PC-9 (cell line): ENCODE data around the gene FAM20C. TPM values are rescaled to one million over a fixed set of nuclear protein-coding genes. Genes with fewer than 3 reads are reported as not detected.

ENCODE experiments used
- BruUV-seq: library from RNA; stranded (reverse); fragments of 400-500 nt; replicated peaks from 2 replicates; lab custom pipeline; 2021; lab: Mats Ljungman, UMichigan
- CTCF ChIA-PET: fragments of 300-600 bp; sonication (Branson Sonifier 250); formaldehyde crosslinking; loops from one replicate; lab custom pipeline; 2022; ENCODE audit warnings: antibody characterized with exemption; lab: Charles Lee
- POLR2A ChIA-PET: fragments of 300-600 bp; sonication (Branson Sonifier 250); formaldehyde crosslinking; loops from one replicate; lab custom pipeline; 2022; ENCODE audit warnings: antibody characterized with exemption; ENCODE audit not compliant: unreplicated experiment; lab: Charles Lee
- DNase-seq, 2 experiments: peaks; one replicate each; pipeline versions ENCODE4 v3.0.0 to v3.0.0-alpha.2; 2015 to 2022; ENCODE audit warnings: mixed read lengths in 1 of 2
- H2AFZ ChIP-seq: fragments of 200-600 bp; sonication (generic); 2 replicates; pipeline ENCODE4 v1.8.1; 2017; ENCODE audit warnings: antibody characterized with exemption
- H3F3A ChIP-seq: fragments of 200-600 bp; sonication (generic); 2 replicates; pipeline ENCODE4 v1.8.1; 2017; ENCODE audit warnings: antibody characterized with exemption, mild to moderate bottlenecking, low read depth; ENCODE audit not compliant: insufficient read depth
- H3K27ac ChIP-seq: fragments of 200-600 bp; sonication (generic); 2 replicates; pipeline ENCODE4 v1.6.1; 2016; ENCODE audit warnings: mixed run types
- H3K27me3 ChIP-seq: fragments of 200-600 bp; sonication (generic); 2 replicates; pipeline ENCODE4 v1.6.1; 2016; ENCODE audit warnings: low read depth, mixed run types; ENCODE audit not compliant: insufficient read depth
- H3K36me3 ChIP-seq: fragments of 200-600 bp; sonication (generic); 2 replicates; pipeline ENCODE4 v1.6.1; 2016; ENCODE audit warnings: low read depth, mixed run types
- H3K4me1 ChIP-seq: fragments of 200-600 bp; sonication (generic); replicated peaks from 2 replicates; pipeline ENCODE4 v1.6.1; 2016; ENCODE audit warnings: mixed run types; ENCODE audit not compliant: insufficient read depth
- H3K4me2 ChIP-seq: fragments of 200-600 bp; sonication (generic); 2 replicates; pipeline ENCODE4 v1.6.1; 2017; ENCODE audit warnings: mixed run types
- H3K4me3 ChIP-seq: fragments of 200-600 bp; sonication (generic); 2 replicates; pipeline ENCODE4 v1.6.1; 2016; ENCODE audit warnings: mixed run types
- H3K79me2 ChIP-seq: fragments of 200-600 bp; sonication (generic); 2 replicates; pipeline ENCODE4 v1.6.1; 2017; ENCODE audit warnings: low read depth, mixed run types
- H3K9me2 ChIP-seq: fragments of 200-600 bp; sonication (generic); 2 replicates; pipeline ENCODE4 v1.8.1; 2017; ENCODE audit warnings: mild to moderate bottlenecking; ENCODE audit not compliant: insufficient read depth
- H3K9me3 ChIP-seq: fragments of 200-600 bp; sonication (generic); 2 replicates; pipeline ENCODE4 v1.8.1; 2016; ENCODE audit warnings: low read depth; ENCODE audit not compliant: insufficient read depth
- H4K20me1 ChIP-seq: fragments of 200-600 bp; sonication (generic); 2 replicates; pipeline ENCODE4 v1.8.1; 2017; ENCODE audit not compliant: insufficient read depth
- CTCF ChIP-seq: fragments of 200-600 bp; sonication (generic); conservative IDR thresholded peaks from 2 replicates; pipeline ENCODE4 v1.6.1; 2017; ENCODE audit warnings: mixed run types, antibody characterized with exemption, mild to moderate bottlenecking, moderate library complexity
- EZH2 ChIP-seq: fragments of 200-600 bp; sonication (generic); IDR thresholded peaks from 2 replicates; pipeline ENCODE4 v1.8.0; 2017; ENCODE audit warnings: antibody characterized with exemption, low read depth
- intact Hi-C: fragments of 100-400 bp; cut with micrococcal nuclease; formaldehyde crosslinking; loops from one replicate; pipeline ENCODE4 v1.10.0; 2022; ENCODE audit not compliant: unreplicated experiment
- total RNA-seq: library from RNA; stranded (reverse); gene quantifications from 2 replicates; pipeline ENCODE4 v1.2.3, GENCODE V29; 2021

FAM20C gene
- total RNA-seq, 1 experiment from 2014 or later, result 31.0 TPM

GRCh38 chr7:174716-175115 is 17.7 kb upstream of the FAM20C start:
- no peak overlapping the region for H3K4me2 ChIP-seq
- no peak overlapping the region for H3K27ac ChIP-seq
- H3K36me3 ChIP-seq, result no peaks in the 10 kb centered on the region
- H3K4me1 ChIP-seq, result no peaks in the 10 kb centered on the region
- POLR2A ChIA-PET, result interaction anchor here (0.6 kb wide), 1 partner anchor 1347 kb away, joined by 7 read pairs; no protein-coding TSS in a partner anchor
- CTCF ChIA-PET, result no interaction called here
- TF ChIP-seq CTCF (no peak), EZH2 (no peak)
- no peak overlapping the region for H3K4me3 ChIP-seq
- no peaks in the 10 kb centered on the region for H4K20me1 ChIP-seq
- no TSS peak for BruUV-seq
- H3K27me3 ChIP-seq, result peaks cover 57% of the 10 kb centered on the region
- H3K79me2 ChIP-seq, result no peaks in the 10 kb centered on the region
- H3K9me2 ChIP-seq, result no peaks in the 10 kb centered on the region
- H3F3A ChIP-seq, result no peaks in the 10 kb centered on the region
- intact Hi-C loops, result no loop called here
- H3K9me3 ChIP-seq, result no peaks in the 10 kb centered on the region
- no peak overlapping the region for H2AFZ ChIP-seq
- DNase-seq, result no peak

DNA sequence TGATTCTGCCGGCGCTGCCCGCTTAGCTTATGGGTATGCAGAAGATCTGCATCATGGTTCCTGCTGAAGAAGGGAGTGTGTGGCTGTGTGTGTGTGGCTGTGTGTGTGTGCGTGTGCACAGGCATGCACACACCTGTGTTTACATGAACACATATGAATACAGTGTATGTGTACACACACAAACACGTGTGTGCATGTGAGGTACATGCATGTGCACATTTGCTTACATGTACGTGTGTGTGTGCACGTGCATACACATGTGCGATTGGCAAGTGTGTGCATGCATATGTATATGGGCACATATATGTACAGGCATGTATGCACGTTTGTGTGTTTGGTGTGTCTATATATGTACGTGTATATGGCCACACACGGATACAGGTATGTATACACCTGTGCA is 16.4 kb upstream of the FAM20C start:
- peaks cover 57% of the 10 kb centered on the region for H3K27me3 ChIP-seq
- no peaks in the 10 kb centered on the region for H3K9me3 ChIP-seq
- ChIA-PET CTCF (no interaction called here), POLR2A (no interaction called here)
- intact Hi-C loops, result no loop called here
- H2AFZ ChIP-seq, result no peak overlapping the region
- H3K9me2 ChIP-seq, result no peaks in the 10 kb centered on the region
- no peak overlapping the region for H3K4me2 ChIP-seq
- TF ChIP-seq CTCF, result no peak
- TF ChIP-seq EZH2, result no peak
- no peaks in the 10 kb centered on the region for H3K4me1 ChIP-seq
- H4K20me1 ChIP-seq, result no peaks in the 10 kb centered on the region
- no peak overlapping the region for H3K27ac ChIP-seq
- no peak for DNase-seq
- no peak overlapping the region for H3K4me3 ChIP-seq
- BruUV-seq, result no TSS peak
- H3K79me2 ChIP-seq, result no peaks in the 10 kb centered on the region
- no peaks in the 10 kb centered on the region for H3F3A ChIP-seq
- H3K36me3 ChIP-seq, result no peaks in the 10 kb centered on the region

- Histone ChIP-seq H3K4me1 (no peaks in the 10 kb centered on the region), H3K4me2 (no peak overlapping the region), H3K27ac (no peak overlapping the region), H3K9me3 (no peaks in the 10 kb centered on the region), H3K4me3 (no peak overlapping the region), H2AFZ (no peak overlapping the region), H3K79me2 (no peaks in the 10 kb centered on the region), H3K9me2 (no peaks in the 10 kb centered on the region), H3K27me3 (peaks cover 59% of the 10 kb centered on the region), H4K20me1 (no peaks in the 10 kb centered on the region), H3F3A (no peaks in the 10 kb centered on the region), H3K36me3 (no peaks in the 10 kb centered on the region)
- DNase-seq, result no peak
- no peak for TF ChIP-seq CTCF
- TF ChIP-seq EZH2, result no peak
- ChIA-PET POLR2A (no interaction called here), CTCF (no interaction called here)
- BruUV-seq, result no TSS peak
- intact Hi-C loops, result no loop called here
These were observed 16.0 kb upstream of the FAM20C start for GRCh38 chr7:176381-176780.
